Activated T-helper 1 cell treated with anti-CD3 and anti-CD28 coated beads, Interleukin-12 subunit alpha, Interleukin-12 subunit beta, Interleukin-2, Interleukin-4 antibody, amounts not matched to agents 30 ng/mL and 10 ng/mL and 1 ng/mL, durations not matched to agents 14 hours and 24 hours and 36 hours (primary cell): ENCODE measurements around the gene MOBP. TPM values are rescaled to one million over a fixed set of nuclear protein-coding genes. Genes with fewer than 3 reads are reported as not detected.

Experiments used
- DNase-seq: peaks from one replicate; pipeline ENCODE4 v3.0.0; 2021; ENCODE audit warnings: low spot score
- H3K27ac Mint-ChIP-seq: one replicate; pipeline ENCODE4 v1.8.0; 2021; ENCODE audit warnings: mild to moderate bottlenecking, mixed read lengths
- H3K27me3 Mint-ChIP-seq: one replicate; pipeline ENCODE4 v1.8.0; 2022; ENCODE audit warnings: mild to moderate bottlenecking, moderate library complexity, mixed read lengths; ENCODE audit not compliant: insufficient read depth
- H3K36me3 Mint-ChIP-seq: one replicate; pipeline ENCODE4 v1.8.0; 2021; ENCODE audit warnings: low read depth, mixed read lengths
- H3K4me1 Mint-ChIP-seq: one replicate; pipeline ENCODE4 v1.8.0; 2021; ENCODE audit warnings: low read depth, mixed read lengths
- H3K4me3 Mint-ChIP-seq: one replicate; pipeline ENCODE4 v1.8.0; 2021; ENCODE audit warnings: mild to moderate bottlenecking, moderate library complexity, mixed read lengths
- H3K9me3 Mint-ChIP-seq: one replicate; pipeline ENCODE4 v1.8.0; 2021; ENCODE audit warnings: mixed read lengths
- intact Hi-C: fragments of 100-400 bp; cut with micrococcal nuclease; formaldehyde crosslinking; loops from one replicate; pipeline ENCODE4 v1.15.1; 2024
- total RNA-seq: library from RNA; stranded (reverse); gene quantifications from 2 replicates; pipeline ENCODE4 v1.2.3, GENCODE V29; 2022

MOBP gene
- total RNA-seq, 1 donor from 2014 or later: not detected

DNA sequence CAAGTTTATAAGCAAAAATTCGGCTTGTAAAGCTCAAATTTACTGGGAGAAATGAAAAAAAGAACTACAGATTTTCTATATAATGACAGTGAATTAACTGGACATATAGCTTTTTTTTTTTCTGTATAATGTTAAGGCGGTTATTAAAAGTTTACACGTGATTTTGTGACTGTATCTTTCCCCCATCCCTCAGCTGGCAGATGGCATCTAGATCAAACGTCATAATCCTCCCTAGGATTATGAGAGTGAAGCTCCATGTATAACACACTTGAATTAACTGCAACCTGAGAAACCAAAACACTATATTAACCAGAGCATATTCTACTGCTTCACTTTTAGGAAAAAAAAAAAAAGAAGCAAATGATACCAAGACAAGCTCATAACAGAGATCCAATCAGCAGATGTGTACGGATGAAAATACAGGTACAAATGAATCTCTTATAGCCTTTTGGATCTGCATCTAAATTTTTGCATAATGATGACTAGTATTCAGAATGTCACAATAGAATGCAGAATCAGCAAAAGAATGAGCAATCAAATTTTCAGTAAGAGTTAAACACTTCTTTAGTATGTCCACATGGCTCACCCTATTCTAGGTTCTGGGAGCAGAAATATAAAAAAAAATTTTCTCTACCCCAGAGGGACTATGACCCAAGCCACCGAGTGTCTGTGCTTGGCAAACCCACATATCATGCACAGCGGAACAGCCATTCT, 12.4 kb downstream of the MOBP start:
- H3K27ac Mint-ChIP-seq: no peak overlapping the region
- H3K36me3 Mint-ChIP-seq: no peaks in the 10 kb centered on the region
- intact Hi-C loops: no loop called here
- peaks cover 7% of the 10 kb centered on the region for H3K27me3 Mint-ChIP-seq
- no peak overlapping the region for H3K4me3 Mint-ChIP-seq
- no peaks in the 10 kb centered on the region for H3K4me1 Mint-ChIP-seq
- DNase-seq: no peak
- H3K9me3 Mint-ChIP-seq: no peaks in the 10 kb centered on the region

DNA sequence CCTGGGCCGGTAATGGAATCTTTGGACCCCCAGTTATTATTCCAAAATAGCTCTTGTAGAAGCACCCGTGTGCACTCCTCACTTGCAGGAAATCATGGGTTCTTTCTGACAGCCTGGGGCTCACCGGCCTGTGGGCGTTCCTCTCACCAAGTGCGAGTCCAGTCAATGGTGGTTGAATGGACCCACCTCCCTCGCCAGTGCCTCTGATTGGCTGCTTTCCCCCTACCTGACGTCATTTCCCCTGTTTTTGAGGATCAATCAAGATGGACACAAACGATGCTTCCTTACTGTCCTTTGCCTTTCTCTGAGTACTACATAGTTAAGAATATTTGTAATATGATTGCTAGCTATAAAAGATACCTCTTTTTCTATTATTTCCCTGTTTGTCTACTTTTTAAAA, 18.1 kb downstream of the MOBP start:
- Mint-ChIP-seq H3K4me3 (no peak overlapping the region), H3K4me1 (no peaks in the 10 kb centered on the region), H3K27me3 (peaks cover 6% of the 10 kb centered on the region), H3K27ac (no peak overlapping the region), H3K9me3 (no peaks in the 10 kb centered on the region), H3K36me3 (no peaks in the 10 kb centered on the region)
- DNase-seq: no peak
- intact Hi-C loops: no loop called here

DNA sequence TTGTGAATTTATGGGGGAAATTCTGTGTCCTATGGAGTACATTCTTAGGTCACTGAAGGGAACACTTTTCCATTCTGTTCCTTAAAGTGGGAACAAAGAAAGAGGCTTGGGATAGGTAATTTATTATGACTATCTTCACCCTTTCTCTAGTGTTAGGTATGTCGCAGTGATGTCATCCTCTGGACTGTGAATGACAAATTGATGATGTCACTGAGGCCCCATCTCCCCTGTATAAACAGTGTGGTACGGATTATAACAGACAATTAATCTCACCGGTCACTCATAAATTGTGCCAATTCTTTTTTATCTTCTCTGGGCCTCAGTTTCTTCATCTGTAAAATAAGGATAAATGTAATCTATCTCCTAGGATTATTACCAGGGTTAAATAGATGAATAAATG, 23.5 kb downstream of the MOBP start:
- no peak for DNase-seq
- H3K9me3 Mint-ChIP-seq: no peaks in the 10 kb centered on the region
- H3K4me3 Mint-ChIP-seq: no peak overlapping the region
- H3K36me3 Mint-ChIP-seq: no peaks in the 10 kb centered on the region
- H3K4me1 Mint-ChIP-seq: peaks cover 5% of the 10 kb centered on the region
- intact Hi-C loops: no loop called here
- peaks cover 19% of the 10 kb centered on the region for H3K27me3 Mint-ChIP-seq
- no peak overlapping the region for H3K27ac Mint-ChIP-seq

DNA sequence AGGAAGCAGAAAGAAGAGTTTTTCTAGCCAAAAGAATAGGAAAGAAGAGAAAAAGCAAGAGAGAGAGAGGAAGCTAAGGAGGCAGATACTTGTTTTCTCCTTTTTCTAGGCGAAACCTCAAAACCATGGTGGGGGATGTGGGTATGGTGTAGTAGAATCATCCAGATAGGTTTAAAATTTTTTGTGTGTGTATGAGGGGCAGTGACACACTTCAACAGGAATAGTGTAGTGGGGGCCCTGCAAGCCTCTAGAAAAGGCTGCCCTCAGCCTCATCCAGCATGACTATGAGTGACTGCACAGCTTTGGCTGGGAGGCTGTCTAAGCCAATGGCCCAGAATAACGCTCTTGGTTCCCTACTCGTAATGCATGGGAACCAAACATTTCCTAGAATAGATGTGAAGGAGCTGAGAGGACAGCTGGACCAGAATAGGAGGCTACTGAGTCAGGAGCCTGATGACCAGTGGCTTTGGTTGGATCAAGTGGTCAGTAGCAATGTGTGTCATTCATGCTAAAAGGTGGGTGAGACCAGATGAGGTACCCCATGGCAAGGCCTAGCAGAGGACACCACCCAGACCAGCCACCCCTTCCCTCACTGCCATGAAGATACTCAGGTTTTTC, 24.4 kb downstream of the MOBP start:
- DNase-seq: no peak
- no peaks in the 10 kb centered on the region for H3K9me3 Mint-ChIP-seq
- H3K27me3 Mint-ChIP-seq: peaks cover 19% of the 10 kb centered on the region
- H3K36me3 Mint-ChIP-seq: no peaks in the 10 kb centered on the region
- intact Hi-C loops: no loop called here
- no peak overlapping the region for H3K27ac Mint-ChIP-seq
- H3K4me1 Mint-ChIP-seq: peaks cover 5% of the 10 kb centered on the region
- H3K4me3 Mint-ChIP-seq: no peak overlapping the region

DNA sequence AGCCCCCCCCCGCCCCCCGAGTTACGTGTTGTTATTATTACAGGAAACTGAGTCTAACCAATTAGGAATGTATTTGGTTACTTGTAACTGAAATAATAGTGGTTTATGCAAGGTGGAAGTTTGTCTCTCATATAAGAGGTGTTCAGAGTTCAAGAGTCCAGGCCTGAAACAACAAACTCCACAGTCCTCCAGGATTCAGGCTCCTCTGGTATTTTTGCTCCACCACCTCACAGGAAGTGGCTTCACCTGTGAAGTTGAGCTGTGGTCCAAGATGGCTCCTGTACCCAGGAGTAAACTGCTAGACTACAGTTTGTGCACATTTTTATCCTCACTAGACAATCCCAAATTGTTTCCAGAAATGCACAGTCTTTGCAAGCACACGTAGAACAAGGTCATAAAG, 27.3 kb downstream of the MOBP start:
- H3K4me1 Mint-ChIP-seq: peaks cover 5% of the 10 kb centered on the region
- H3K27me3 Mint-ChIP-seq: peaks cover 19% of the 10 kb centered on the region
- H3K27ac Mint-ChIP-seq: no peak overlapping the region
- H3K4me3 Mint-ChIP-seq: no peak overlapping the region
- no peaks in the 10 kb centered on the region for H3K9me3 Mint-ChIP-seq
- intact Hi-C loops: no loop called here
- DNase-seq: no peak
- no peaks in the 10 kb centered on the region for H3K36me3 Mint-ChIP-seq

DNA sequence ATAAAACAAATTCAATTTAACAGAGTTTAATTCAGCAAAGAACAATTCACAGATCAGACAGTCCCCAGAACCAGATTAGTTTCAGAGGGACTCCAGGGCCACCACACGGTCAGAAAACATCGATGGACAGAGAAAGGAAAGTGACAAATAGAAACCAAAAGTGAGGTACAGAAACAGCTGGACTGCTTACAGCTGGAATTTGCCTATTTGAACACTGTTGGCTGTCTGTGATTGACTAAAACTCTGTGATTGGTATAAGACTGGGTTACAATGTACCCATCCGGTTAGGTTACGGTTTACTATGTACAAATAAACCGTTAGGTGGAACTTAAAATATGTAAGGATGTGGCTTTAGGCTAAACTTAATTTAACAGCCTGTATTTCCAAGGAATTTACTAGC, 30.3 kb downstream of the MOBP start:
- H3K27ac Mint-ChIP-seq: no peak overlapping the region
- no peaks in the 10 kb centered on the region for H3K4me1 Mint-ChIP-seq
- no peak overlapping the region for H3K4me3 Mint-ChIP-seq
- H3K36me3 Mint-ChIP-seq: no peaks in the 10 kb centered on the region
- intact Hi-C loops: loop anchor here (1.0 kb wide), 2 partner anchors 49 to 80 kb away; no protein-coding TSS in a partner anchor
- DNase-seq: no peak
- peaks cover 39% of the 10 kb centered on the region for H3K27me3 Mint-ChIP-seq
- H3K9me3 Mint-ChIP-seq: no peaks in the 10 kb centered on the region

DNA sequence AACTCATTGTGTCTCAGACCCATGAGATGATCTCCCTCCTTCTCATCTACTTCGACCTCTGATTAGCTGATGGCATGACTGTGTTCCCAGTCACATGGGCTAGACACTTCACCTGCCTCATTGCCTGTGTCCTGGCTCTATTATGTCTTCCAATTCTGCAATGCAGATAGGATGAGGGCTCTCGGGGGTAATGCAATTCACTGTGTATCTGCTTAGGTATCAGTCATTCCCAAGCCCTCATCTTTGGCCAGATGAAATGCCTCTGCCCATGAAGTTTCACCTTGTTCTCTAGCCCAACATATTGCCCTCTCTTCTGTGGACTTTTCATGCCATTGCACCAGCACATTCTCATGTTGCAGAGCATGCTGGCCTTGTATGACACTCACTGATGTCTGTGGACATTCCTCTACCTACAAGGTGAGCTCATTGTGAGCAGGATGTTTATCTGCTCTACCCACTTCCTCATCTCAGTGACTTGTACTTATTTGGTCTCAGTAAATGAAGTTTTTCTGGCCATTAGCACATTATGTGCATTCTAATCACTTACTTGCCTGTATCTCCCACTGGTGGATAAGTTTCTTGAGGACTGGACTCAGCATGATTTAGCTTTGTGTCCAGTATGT, 32.3 kb downstream of the MOBP start:
- no peaks in the 10 kb centered on the region for H3K36me3 Mint-ChIP-seq
- peaks cover 39% of the 10 kb centered on the region for H3K27me3 Mint-ChIP-seq
- no peak overlapping the region for H3K4me3 Mint-ChIP-seq
- DNase-seq: no peak
- no peaks in the 10 kb centered on the region for H3K9me3 Mint-ChIP-seq
- H3K27ac Mint-ChIP-seq: no peak overlapping the region
- no peaks in the 10 kb centered on the region for H3K4me1 Mint-ChIP-seq
- intact Hi-C loops: no loop called here

DNA sequence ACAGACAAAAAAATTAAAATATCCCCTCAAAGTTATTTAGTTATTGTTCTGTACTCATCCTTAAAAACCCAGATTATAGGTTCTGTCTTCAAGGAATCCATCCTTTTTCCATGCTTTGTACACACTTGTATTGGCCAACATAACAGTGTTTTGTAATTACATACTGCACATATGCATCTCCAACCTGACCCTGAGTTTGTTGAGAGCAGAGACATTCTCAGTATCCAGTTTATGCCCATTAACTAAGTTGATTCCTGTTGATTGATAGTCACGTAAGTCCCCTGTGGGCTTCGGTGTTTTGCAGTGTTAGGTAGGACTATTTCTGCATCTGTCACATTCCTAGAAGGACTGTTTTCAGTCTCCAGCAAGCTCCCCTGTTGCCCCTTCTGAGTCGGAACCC, 33.6 kb downstream of the MOBP start:
- H3K4me1 Mint-ChIP-seq: no peaks in the 10 kb centered on the region
- H3K4me3 Mint-ChIP-seq: no peak overlapping the region
- H3K36me3 Mint-ChIP-seq: no peaks in the 10 kb centered on the region
- intact Hi-C loops: no loop called here
- H3K27ac Mint-ChIP-seq: no peak overlapping the region
- H3K27me3 Mint-ChIP-seq: peaks cover 39% of the 10 kb centered on the region
- no peak for DNase-seq
- H3K9me3 Mint-ChIP-seq: no peaks in the 10 kb centered on the region

DNA sequence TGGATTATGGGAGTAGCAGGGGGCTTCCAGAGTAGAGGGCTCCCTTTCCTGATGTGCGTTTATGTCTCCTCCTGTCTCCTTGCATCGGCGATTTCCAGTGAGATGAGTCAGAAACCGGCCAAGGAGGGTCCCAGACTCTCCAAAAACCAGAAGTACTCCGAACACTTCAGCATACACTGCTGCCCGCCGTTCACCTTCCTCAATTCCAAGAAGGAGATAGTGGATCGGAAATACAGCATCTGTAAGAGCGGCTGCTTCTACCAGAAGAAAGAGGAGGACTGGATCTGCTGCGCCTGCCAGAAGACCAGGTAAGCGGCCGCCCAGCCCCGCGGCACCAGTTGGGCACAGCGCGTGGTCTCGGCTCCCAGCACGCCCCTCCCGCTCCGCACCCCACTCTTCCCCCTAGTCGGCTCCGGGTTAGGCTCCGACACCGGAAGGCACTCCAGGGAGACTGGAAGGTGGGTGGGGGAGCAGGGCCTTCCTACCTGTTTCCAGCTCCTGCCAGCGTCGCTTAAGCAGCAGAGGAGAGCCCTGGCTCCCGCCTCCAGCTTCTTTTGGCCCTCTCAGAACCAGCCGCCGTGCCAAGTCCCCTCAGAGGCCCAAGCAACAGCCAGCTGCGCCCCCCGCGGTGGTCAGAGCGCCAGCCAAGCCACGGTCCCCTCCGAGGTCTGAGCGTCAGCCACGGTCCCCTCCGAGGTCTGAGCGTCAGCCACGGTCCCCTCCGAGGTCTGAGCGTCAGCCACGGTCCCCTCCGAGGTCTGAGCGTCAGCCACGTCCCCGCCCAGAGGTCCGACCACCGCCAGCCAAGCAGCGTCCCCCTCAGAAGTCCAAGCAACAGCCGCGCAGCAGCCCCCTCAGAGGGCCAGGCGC, 34.7 kb downstream of the MOBP start:
- intact Hi-C loops: no loop called here
- Mint-ChIP-seq H3K36me3 (no peaks in the 10 kb centered on the region), H3K27ac (no peak overlapping the region), H3K9me3 (no peaks in the 10 kb centered on the region), H3K27me3 (peaks cover 38% of the 10 kb centered on the region), H3K4me1 (no peaks in the 10 kb centered on the region), H3K4me3 (no peak overlapping the region)
- DNase-seq: no peak

DNA sequence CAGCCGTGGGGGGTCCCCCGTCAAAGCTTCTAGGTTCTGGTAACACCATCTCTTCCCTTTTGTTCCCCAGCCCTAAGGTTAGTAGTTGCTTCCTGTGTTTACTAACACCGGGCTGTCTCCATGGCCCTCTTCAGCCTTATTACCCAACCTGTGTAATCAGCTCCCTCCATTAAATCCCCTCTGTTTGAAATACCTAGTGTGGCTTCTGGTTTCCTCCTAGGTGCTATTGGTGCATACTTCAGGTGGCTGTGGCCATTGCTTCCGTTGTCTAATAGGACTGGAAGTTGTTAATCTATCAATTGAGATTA, 35.3 kb downstream of the MOBP start:
- Mint-ChIP-seq H3K27ac (no peak overlapping the region), H3K9me3 (no peaks in the 10 kb centered on the region), H3K27me3 (peaks cover 36% of the 10 kb centered on the region), H3K36me3 (no peaks in the 10 kb centered on the region), H3K4me3 (no peak overlapping the region), H3K4me1 (no peaks in the 10 kb centered on the region)
- intact Hi-C loops: no loop called here
- DNase-seq: no peak

DNA sequence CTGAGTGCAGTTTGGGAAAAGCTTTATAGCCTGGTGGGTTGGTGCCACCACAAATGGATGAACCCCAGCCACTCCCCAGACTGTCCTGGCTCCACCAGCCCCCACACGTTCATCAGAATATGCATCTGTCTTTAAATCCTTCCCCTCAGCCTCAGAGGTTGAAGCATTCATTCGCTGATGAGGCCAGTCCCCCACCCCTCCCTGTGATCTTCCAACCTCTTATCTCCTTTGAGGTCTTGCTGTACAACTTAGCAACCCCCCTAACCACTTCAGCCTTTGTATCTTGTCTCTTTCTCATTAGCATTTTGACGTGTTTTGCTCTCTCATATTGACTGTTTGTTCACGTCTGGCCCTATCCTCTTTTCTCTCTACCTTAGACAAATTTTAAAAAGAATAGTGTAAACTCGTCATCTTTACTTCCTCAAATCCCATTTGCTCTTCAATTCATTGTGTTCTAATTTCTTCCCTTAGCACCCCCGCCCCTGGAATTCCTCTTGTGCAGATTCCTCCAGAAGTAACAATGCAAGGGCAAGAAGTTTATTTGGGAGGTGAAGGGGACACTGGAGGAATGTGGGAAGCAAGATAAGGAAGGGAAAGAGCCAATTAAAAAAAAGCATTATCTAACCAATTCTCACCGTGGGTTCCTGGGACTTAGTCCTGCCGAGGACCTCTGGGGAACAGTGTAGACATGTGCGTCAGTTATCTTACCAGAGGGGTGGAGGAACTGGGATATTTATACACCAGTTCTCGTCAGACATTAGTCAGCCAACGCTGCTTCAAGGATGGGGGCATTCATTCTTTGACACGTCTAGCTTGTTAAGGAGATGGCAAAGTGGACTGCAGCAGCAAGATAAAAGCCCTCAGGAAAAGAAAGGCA, 38.6 kb downstream of the MOBP start:
- intact Hi-C loops: no loop called here
- Mint-ChIP-seq H3K4me3 (no peak overlapping the region), H3K27ac (no peak overlapping the region), H3K27me3 (peaks cover 24% of the 10 kb centered on the region), H3K36me3 (no peaks in the 10 kb centered on the region), H3K4me1 (no peaks in the 10 kb centered on the region), H3K9me3 (no peaks in the 10 kb centered on the region)
- no peak for DNase-seq

DNA sequence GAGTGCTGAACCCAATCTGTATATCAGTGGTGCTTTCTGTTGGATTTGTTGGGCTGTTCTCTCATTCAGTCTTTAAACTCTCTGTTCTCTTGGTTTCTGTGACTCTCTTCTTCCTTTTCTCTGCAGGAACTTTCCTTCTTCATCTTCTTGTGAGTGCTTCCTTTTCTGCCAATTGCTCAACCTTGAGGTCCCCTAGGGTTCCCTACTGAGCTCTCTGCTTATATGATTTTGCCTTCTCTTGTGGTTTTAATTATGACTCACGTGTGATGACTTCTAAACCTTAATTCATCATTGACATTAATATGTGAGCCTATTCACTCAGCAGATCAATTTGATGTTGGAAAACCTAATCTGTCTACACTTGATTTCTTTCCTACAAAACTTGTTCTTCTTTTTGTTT, 39.4 kb downstream of the MOBP start:
- intact Hi-C loops: no loop called here
- no peaks in the 10 kb centered on the region for H3K36me3 Mint-ChIP-seq
- H3K4me1 Mint-ChIP-seq: no peaks in the 10 kb centered on the region
- H3K27ac Mint-ChIP-seq: no peak overlapping the region
- no peaks in the 10 kb centered on the region for H3K9me3 Mint-ChIP-seq
- DNase-seq: no peak
- no peak overlapping the region for H3K4me3 Mint-ChIP-seq
- peaks cover 20% of the 10 kb centered on the region for H3K27me3 Mint-ChIP-seq
